ENCODE measurements around the gene IREB2.

The IREB2 gene

DNA sequence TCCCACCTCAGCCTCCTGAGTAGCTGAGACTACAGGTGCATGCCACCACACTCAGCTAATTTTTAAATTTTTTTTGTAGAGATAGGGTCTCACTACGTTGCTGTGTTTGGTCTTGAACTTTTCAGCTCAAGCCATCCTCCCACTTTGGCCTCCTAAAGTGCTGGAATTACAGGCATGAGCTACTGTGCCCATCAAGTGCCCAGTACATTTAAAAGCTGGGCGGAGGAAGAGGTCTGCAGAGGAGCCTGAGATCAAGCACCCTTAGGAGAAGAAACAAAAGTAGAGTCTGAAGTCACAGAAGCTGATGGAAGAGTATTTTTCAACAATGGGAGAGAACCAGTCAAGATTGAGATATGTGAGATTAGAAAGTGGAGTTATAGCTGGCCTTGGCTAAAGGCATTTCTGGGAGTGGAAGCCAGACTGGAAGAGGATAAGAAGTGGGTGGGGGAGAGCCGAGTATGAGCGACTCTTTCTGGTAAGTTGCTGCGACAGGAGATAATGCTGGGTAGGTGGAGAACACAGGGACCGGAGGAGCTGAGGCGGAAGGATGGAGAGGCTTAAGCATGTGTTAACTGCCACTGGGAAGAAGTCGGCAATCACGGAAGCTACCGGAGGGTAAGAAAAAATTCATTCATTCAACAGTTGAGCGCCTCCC is 782 bp upstream of the IREB2 start:
- peak; percentile 79 for DNase-seq

DNA sequence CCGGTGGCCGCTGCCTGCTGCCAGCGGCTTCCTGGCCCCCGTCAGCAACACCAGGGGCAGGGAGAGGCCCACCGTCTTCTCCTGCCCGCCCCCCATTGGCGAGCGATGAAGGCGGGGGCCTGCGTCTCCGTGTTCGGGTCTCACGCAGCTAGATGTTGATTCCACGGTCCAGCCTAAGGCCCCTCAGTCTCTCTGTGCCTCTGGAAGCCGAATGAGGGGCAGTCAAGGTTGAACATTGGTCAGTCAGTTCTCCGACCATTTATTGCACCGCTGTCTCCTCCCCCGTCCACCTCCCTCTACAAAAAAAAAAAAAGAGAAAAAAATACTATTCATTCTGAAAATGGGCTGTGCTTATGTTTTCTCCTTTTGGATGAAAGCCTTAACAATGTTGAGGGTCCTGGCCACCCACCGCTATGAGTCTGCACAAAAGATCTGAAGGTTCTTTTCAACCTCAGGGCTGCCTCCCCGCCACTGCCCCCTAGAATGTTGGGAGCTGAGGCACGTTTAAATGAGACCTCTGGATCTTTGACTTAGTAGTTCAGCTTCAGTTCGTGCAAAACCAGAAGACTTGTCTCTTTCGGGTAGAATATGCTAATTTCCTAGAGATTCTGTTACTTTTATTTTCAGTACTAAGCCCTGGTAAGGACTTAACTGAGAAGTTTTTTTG is 736 bp downstream of the IREB2 start:
- DNase-seq = peak; percentile 62

- DNase-seq = no peak
Observed at GRCh38 chr15:78440375-78441373, 2.7 kb downstream of the IREB2 start.

DNA sequence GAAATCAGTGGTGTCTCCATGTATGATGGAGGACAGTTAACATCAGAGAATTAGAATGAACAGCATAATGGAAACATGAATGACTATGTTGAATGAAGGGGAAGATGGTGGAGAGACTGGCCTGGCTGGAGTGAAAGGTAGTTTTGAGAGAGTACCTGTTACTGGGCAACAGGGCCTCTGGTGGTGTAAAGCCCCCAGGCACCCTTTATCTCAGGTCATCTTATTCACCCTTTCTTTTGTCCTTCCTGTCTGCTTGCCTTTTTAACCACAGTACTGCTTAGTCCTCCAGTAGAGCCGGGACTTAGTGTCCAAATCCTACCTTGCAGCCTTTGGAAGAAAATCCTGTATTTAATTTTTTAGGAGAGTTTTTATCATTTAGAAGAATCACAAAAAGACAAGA is 6.2 kb downstream of the IREB2 start:
- DNase-seq = no peak

- no peak for DNase-seq
Observed at GRCh38 chr15:78445875-78446274, 7.9 kb downstream of the IREB2 start.

GRCh38 chr15:78446551-78446950 is 8.5 kb downstream of the IREB2 start:
- no peak for DNase-seq

GRCh38 chr15:78448441-78449219 is 10.6 kb downstream of the IREB2 start:
- DNase-seq = no peak

GRCh38 chr15:78449220-78449999 is 11.4 kb downstream of the IREB2 start:
- no peak for DNase-seq

DNA sequence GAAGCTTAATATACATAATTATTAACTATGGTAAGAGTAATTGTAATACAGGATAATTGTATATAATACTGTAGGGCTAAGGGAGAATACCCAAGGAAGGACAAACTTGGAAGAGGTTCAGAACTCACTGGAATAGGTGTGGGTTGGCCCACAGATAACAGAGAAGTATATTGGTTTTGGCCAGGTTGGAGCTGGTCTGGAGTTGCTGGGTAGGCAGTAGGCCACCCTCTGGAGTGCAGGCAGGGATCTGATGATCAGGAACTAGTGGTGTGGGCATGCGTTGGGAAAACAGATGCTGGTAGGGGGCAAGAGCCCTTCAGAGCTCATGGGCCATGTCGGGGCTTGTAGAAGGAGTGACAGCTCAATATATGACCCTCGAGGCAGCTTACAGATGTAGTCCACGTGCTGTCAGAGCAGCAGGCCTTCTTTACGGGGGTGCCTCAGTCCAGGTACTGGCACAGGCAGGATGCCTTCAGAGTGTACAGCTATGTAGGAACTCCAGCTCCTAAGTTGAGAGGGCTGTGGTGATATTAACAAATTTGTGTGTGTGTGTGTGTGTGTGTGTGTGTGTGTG is 12.4 kb downstream of the IREB2 start:
- DNase-seq = no peak

DNA sequence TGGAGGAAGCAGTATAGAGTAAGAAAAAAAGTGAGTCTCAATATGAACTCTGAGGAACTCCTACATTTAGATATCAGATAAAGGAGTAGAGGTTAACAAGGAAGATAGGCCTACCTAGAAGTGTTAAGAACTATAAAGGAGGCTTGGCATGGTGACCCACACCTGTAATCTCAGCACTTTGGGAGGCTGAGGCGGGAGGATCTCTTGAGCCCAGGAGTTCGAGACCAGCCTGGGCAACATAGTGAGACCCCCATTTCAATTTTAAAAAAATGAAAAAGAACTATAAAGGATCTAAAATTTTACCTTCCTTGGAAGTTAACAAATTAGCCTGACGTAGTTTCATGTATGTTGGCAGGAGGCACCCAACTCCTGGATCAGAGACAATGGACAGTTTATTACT is 14.5 kb downstream of the IREB2 start:
- DNase-seq = no peak

- no peak for DNase-seq
Observed at GRCh38 chr15:78453447-78453846, 15.4 kb downstream of the IREB2 start.

DNA sequence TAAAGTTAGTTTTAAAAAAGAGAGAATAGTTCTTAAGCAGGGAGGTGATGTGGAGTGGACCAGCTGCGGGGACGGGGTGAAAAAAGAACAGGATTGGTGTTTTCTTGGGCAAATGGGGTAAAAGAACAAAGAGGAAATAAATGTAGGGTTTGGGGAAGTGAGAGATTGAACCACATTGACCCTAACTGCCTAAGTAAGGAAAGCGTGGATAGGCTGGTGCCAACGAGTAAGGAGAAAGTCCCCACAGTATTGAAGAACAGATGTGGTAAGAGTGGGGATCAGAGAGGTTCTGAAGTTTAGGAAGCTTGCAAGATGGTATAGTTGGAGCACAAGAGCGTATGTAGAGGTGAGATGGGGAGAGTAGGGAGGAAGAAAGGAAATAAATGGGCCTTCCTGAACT is 17.0 kb downstream of the IREB2 start:
- DNase-seq = no peak

DNA sequence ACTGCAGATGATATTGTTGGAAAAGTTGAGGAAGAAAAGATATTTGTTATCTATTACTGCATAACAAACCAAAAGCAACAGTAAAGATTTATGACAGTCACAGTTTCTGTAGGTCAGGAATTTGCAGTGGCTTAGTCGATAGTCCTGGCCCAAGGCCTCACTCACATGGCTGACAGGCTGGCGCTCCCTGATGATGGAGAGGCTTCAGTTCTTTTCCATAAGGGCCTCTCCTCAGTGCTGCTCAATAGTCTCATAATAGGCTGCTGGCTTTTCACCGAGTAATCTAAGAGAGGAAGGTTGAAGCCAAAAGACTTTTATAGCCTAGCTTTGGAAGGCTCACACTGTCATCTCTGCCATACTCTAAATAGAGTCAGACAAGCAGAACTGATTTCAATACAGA is 17.7 kb downstream of the IREB2 start:
- DNase-seq = peak; percentile 18

DNA sequence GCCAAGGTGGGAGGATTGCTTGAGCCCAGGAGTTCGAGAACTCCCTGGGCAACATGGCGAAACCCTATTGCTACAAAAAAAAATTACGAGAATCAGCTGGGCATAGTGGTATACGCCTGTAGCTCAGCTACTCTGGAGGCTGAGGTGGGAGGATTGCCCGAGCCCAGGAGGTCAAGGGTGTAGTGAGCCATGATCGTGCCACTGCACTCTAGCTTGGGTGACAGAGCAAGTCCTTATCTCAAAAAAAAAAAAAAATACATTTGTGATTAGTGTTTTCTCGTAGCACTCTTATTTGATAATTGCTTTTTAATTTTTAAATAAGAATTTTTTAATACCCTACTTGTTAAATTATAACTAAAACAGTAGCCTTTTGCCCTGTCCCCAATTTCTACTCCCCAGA is 18.4 kb downstream of the IREB2 start:
- no peak for DNase-seq

DNA sequence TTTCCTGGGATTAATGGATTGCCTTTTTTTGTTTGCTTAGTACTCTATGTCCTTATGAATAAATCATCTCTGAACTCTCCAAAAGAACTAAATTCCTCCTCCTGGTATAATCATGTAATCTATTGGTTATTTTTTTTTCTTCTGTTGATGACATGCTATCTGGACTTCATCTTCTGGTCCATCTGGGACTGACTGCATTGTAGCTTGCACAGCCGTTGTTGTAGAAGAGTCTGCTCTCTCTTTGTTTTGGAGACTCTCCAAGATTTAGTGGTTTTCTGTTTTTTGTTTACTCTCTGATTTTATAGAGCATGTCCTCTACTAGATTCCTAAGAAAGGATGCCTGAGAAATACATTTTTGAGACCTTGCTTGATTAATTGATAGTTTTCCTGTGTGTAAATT is 19.1 kb downstream of the IREB2 start:
- DNase-seq = no peak

GRCh38 chr15:78460737-78461136 is 22.7 kb downstream of the IREB2 start:
- DNase-seq = no peak

GRCh38 chr15:78461171-78461888 is 23.3 kb downstream of the IREB2 start:
- peak; percentile 25 for DNase-seq

DNA sequence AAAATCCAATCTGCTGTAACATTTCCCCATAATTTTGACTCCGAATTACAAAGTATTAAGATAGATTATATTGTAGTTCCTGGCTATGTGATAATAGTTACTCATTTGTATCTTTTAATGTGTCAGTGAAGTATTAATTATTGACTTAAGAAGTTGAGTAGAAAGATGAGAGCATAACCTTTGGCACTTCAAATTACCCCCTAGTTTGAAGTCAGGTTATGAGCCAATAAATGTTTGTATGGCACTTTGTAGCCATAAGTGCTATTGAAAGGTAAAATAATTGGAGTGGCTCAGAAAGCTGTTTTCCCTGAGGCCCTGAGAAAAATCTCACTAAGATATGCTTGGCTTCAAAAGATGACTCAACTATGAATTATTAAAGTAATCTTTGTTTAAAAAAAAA is 31.0 kb downstream of the IREB2 start:
- no peak for DNase-seq

GRCh38 chr15:78477295-78477694 is 39.3 kb downstream of the IREB2 start:
- no peak for DNase-seq

- no peak for DNase-seq
Observed at GRCh38 chr15:78479650-78480049, 41.6 kb downstream of the IREB2 start.

DNA sequence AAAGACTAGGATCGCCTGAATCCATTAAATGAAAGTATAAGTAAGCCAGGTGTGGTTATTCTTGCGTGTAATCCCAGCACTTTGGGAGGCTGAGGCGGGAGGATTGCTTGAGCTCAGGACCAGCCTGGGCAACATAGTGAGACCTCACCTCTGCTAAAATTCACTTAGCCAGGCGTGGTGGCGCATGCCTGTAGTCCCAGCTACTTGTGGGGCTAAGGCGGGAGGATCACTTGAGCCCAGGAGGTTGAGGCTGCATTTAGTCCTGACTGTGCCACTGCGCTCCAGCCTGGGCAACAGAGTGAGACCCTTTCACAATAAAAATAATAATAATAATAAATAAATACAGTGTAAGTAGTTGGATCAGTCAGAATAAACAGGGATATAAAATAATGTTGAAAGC is 43.9 kb downstream of the IREB2 start:
- no peak for DNase-seq

Measured in NCI-H82 (cell line).